Activated T-helper 1 cell treated with anti-CD3 and anti-CD28 coated beads, Interleukin-12 subunit alpha, Interleukin-12 subunit beta, Interleukin-2, Interleukin-4 antibody, amounts not matched to agents 30 ng/mL and 10 ng/mL and 1 ng/mL, durations not matched to agents 14 hours and 24 hours and 36 hours (primary cell): ENCODE results near the gene CSHL1. TPM values are rescaled to one million over a fixed set of nuclear protein-coding genes. Genes with fewer than 3 reads are reported as not detected.
"Not testable (repeated sequence)": the region's sequence is repeated elsewhere in the genome, so short reads cannot be mapped to it uniquely, and the experiment has no call there.

Experiments
- DNase-seq: peaks from one replicate; pipeline ENCODE4 v3.0.0; 2021; ENCODE audit warnings: low spot score
- H3K27ac Mint-ChIP-seq: one replicate; pipeline ENCODE4 v1.8.0; 2021; ENCODE audit warnings: mild to moderate bottlenecking, mixed read lengths
- H3K27me3 Mint-ChIP-seq: one replicate; pipeline ENCODE4 v1.8.0; 2022; ENCODE audit warnings: mild to moderate bottlenecking, moderate library complexity, mixed read lengths; ENCODE audit not compliant: insufficient read depth
- H3K36me3 Mint-ChIP-seq: one replicate; pipeline ENCODE4 v1.8.0; 2021; ENCODE audit warnings: low read depth, mixed read lengths
- H3K4me1 Mint-ChIP-seq: one replicate; pipeline ENCODE4 v1.8.0; 2021; ENCODE audit warnings: low read depth, mixed read lengths
- H3K4me3 Mint-ChIP-seq: one replicate; pipeline ENCODE4 v1.8.0; 2021; ENCODE audit warnings: mild to moderate bottlenecking, moderate library complexity, mixed read lengths
- H3K9me3 Mint-ChIP-seq: one replicate; pipeline ENCODE4 v1.8.0; 2021; ENCODE audit warnings: mixed read lengths
- intact Hi-C: fragments of 100-400 bp; cut with micrococcal nuclease; formaldehyde crosslinking; loops from one replicate; pipeline ENCODE4 v1.15.1; 2024
- total RNA-seq: library from RNA; stranded (reverse); gene quantifications from 2 replicates; pipeline ENCODE4 v1.2.3, GENCODE V29; 2022

CSHL1 gene
- total RNA-seq, 1 donor from 2014 or later, result not detected

DNA sequence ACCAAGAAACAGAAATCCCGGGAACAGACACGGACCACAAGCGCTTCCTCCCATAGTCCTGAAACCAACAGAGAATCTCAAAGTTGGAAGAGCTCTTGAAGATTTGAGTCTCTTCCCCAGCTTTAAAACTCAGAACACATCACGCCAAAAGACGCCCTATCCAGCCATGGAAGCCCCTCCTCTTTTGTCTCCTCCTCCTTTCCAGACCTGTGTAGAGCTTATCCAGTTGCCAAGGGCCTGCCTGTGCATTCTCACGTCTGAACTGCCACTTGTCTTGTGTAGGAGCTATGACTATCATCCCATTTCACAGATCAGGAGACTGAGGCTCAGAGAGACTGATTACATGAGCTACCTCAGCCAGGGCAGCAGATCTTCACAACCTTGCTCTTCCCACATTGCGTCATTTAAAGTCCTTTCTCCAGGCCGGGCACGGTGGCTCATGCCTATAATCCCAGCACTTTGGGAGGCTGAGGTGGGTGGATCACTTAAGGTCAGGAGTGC, 28.4 kb downstream of the CSHL1 start:
- H3K27ac Mint-ChIP-seq, DNase-seq, H3K36me3 Mint-ChIP-seq, H3K4me3 Mint-ChIP-seq, H3K9me3 Mint-ChIP-seq, H3K4me1 Mint-ChIP-seq, intact Hi-C loops: not testable (repeated sequence)
- peaks cover 11% of the 10 kb centered on the region for H3K27me3 Mint-ChIP-seq

GRCh38 chr17:63881935-63882601, 29.0 kb downstream of the CSHL1 start, which contains the start of gene GH2:
GH2 (minus strand) TSS chr17:63881944; CDS start chr17:63881801, 143 bp downstream.
- Mint-ChIP-seq H3K9me3 (no peaks in the 10 kb centered on the region), H3K36me3 (no peaks in the 10 kb centered on the region), H3K4me1 (peaks cover 5% of the 10 kb centered on the region), H3K27me3 (peaks cover 11% of the 10 kb centered on the region), H3K4me3 (no peak within 1 kb of the TSS), H3K27ac (no peak within 1 kb of the TSS)
- intact Hi-C loops, result no loop called here
- peak; percentile 47 for DNase-seq

- DNase-seq, intact Hi-C loops, H3K36me3 Mint-ChIP-seq, H3K9me3 Mint-ChIP-seq, H3K27ac Mint-ChIP-seq, H3K4me3 Mint-ChIP-seq, H3K4me1 Mint-ChIP-seq: not testable (repeated sequence)
- H3K27me3 Mint-ChIP-seq, result peaks cover 11% of the 10 kb centered on the region
Observed at GRCh38 chr17:63881337-63881736, 29.7 kb downstream of the CSHL1 start.

- no peaks in the 10 kb centered on the region for H3K36me3 Mint-ChIP-seq
- no peak for DNase-seq
- intact Hi-C loops, result no loop called here
Observed at GRCh38 chr17:63880706-63881105, 30.4 kb downstream of the CSHL1 start.

DNA sequence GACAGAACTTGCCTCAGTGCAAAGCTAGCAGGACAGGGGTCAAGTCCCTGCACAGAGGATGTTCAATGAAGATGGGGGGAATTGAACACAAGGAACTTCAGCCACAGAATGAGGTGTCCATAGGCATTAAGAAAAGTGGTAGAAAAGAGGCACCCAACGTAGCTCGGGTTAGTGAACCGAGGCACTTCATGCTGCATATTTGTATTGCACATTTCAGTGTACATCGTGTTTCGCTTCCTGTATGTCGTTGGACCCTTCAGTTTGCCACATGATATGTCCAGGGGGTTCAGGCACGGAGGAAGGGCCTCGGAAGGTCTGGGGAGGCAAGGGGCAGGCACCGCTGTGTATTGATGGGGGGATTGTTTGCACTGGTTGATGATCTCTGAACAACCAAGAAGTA, 32.6 kb downstream of the CSHL1 start:
- H3K27ac Mint-ChIP-seq, DNase-seq, intact Hi-C loops, H3K36me3 Mint-ChIP-seq, H3K9me3 Mint-ChIP-seq, H3K4me3 Mint-ChIP-seq, H3K4me1 Mint-ChIP-seq: not testable (repeated sequence)
- H3K27me3 Mint-ChIP-seq, result peaks cover 15% of the 10 kb centered on the region

More at GRCh38 chr17:63880706-63881105, 30.4 kb downstream of the CSHL1 start:
- H3K4me1 Mint-ChIP-seq, result peaks cover 5% of the 10 kb centered on the region
- peaks cover 11% of the 10 kb centered on the region for H3K27me3 Mint-ChIP-seq
- no peak overlapping the region for H3K27ac Mint-ChIP-seq
- no peaks in the 10 kb centered on the region for H3K9me3 Mint-ChIP-seq
- no peak overlapping the region for H3K4me3 Mint-ChIP-seq

- DNase-seq, H3K4me3 Mint-ChIP-seq, H3K36me3 Mint-ChIP-seq, H3K4me1 Mint-ChIP-seq, intact Hi-C loops, H3K9me3 Mint-ChIP-seq, H3K27ac Mint-ChIP-seq: not testable (repeated sequence)
- peaks cover 23% of the 10 kb centered on the region for H3K27me3 Mint-ChIP-seq
Observed at GRCh38 chr17:63874693-63875092, 36.4 kb downstream of the CSHL1 start.

GRCh38 chr17:63874061-63874626, 36.9 kb downstream of the CSHL1 start:
- H3K27ac Mint-ChIP-seq, H3K4me1 Mint-ChIP-seq, DNase-seq, H3K36me3 Mint-ChIP-seq, H3K4me3 Mint-ChIP-seq, H3K9me3 Mint-ChIP-seq, intact Hi-C loops: not testable (repeated sequence)
- peaks cover 22% of the 10 kb centered on the region for H3K27me3 Mint-ChIP-seq

GRCh38 chr17:63873577-63873976, 37.5 kb downstream of the CSHL1 start, which contains the start of gene CSH2:
CSH2 (minus strand) TSS chr17:63873677; CDS start chr17:63873614, 63 bp downstream.
- H3K27ac Mint-ChIP-seq, H3K4me1 Mint-ChIP-seq, DNase-seq, H3K36me3 Mint-ChIP-seq, H3K9me3 Mint-ChIP-seq, intact Hi-C loops, H3K4me3 Mint-ChIP-seq: not testable (repeated sequence)
- H3K27me3 Mint-ChIP-seq, result peaks cover 22% of the 10 kb centered on the region

DNA sequence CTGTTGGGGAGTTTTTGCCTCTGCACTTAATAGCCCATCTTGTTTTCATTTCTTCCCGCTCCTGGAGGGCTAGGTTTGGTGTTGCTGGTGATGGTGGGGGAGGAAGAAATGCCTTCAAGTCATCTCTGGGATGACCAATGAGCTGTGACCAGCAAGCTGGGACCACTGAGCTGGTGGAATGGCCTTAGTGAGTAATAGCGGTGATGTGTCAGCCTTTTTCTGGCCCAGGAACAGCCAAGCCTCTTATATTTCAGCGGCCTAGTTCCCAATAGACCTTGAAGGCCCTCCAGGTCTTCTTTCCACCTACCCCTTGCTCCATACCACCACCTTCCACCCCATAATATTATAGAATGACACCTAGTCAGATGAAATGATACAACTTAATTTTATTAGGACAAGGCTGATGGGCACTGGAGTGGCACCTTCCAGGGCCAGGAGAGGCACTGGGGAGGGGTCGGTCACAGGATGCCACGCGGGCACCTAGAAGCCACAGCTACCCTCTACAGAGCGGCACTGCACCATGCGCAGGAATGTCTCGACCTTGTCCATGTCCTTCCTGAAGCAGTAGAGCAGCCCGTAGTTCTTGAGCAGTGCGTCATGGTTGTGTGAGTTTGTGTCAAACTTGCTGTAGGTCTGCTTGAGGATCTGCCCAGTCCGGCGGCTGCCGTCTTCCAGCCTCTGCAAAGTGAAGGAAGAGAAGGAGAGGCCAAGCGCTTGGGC, 39.3 kb downstream of the CSHL1 start:
- H3K36me3 Mint-ChIP-seq, H3K9me3 Mint-ChIP-seq, intact Hi-C loops, H3K4me1 Mint-ChIP-seq, H3K4me3 Mint-ChIP-seq, H3K27ac Mint-ChIP-seq, DNase-seq: not testable (repeated sequence)
- peaks cover 16% of the 10 kb centered on the region for H3K27me3 Mint-ChIP-seq

DNA sequence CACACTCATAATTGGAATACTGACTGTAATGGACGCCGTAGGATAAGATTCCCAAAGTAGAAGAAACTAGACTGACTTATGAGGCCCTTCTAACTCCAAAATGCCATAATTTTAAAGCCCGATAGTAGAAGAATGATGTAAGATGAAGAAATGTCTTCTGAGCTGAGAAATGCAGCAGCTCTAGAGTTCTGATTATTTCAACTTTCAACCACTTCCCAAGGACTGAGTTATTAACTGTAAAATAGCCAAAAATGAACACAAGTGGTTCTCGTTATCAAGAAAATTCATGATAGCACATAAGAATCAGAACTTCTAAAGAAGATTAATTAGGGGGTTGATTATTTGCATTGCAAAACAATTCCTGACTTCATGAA, 40.8 kb downstream of the CSHL1 start:
- intact Hi-C loops, result not testable (repeated sequence)
- H3K27me3 Mint-ChIP-seq, result peaks cover 16% of the 10 kb centered on the region

GRCh38 chr17:63869491-63870291, 41.4 kb downstream of the CSHL1 start:
- H3K27me3 Mint-ChIP-seq, result peaks cover 15% of the 10 kb centered on the region
- H3K27ac Mint-ChIP-seq, H3K4me3 Mint-ChIP-seq, intact Hi-C loops, H3K4me1 Mint-ChIP-seq, DNase-seq, H3K36me3 Mint-ChIP-seq, H3K9me3 Mint-ChIP-seq: not testable (repeated sequence)

More for the DNA sequence above, 40.8 kb downstream of the CSHL1 start:
- not testable (repeated sequence) for H3K27ac Mint-ChIP-seq, H3K4me3 Mint-ChIP-seq, DNase-seq, H3K4me1 Mint-ChIP-seq, H3K9me3 Mint-ChIP-seq, H3K36me3 Mint-ChIP-seq

- DNase-seq, H3K9me3 Mint-ChIP-seq, H3K36me3 Mint-ChIP-seq, intact Hi-C loops, H3K4me3 Mint-ChIP-seq, H3K27ac Mint-ChIP-seq, H3K4me1 Mint-ChIP-seq: not testable (repeated sequence)
- H3K27me3 Mint-ChIP-seq, result peaks cover 19% of the 10 kb centered on the region
Observed at GRCh38 chr17:63866625-63867024, 44.4 kb downstream of the CSHL1 start.
